HEK293T (cell line): ENCODE results near the gene MAMDC2.

Source experiments
- ARNT ChIP-seq: fragments of 450-650 bp; IDR thresholded peaks from 2 replicates; pipeline ENCODE4 v1.6.1; 2017; ENCODE audit warnings: mild to moderate bottlenecking
- BHLHE40 ChIP-seq: fragments of 450-650 bp; IDR thresholded peaks from 2 replicates; pipeline ENCODE4 v1.6.1; 2016; ENCODE audit warnings: mild to moderate bottlenecking, moderate library complexity, borderline replicate concordance
- ELF4 ChIP-seq: fragments of 450-650 bp; IDR thresholded peaks from 2 replicates; pipeline ENCODE4 v1.6.1; 2017; ENCODE audit warnings: antibody characterized with exemption
- FOXA1 ChIP-seq: fragments of 450-650 bp; IDR thresholded peaks from 2 replicates; pipeline ENCODE4 v1.6.1; 2016; ENCODE audit warnings: mild to moderate bottlenecking
- FOXK2 ChIP-seq: fragments of 450-650 bp; IDR thresholded peaks from 2 replicates; pipeline ENCODE4 v1.6.1; 2016; ENCODE audit warnings: mild to moderate bottlenecking
- FOXM1 ChIP-seq: fragments of 450-650 bp; IDR thresholded peaks from 2 replicates; pipeline ENCODE4 v1.6.1; 2017; ENCODE audit warnings: mild to moderate bottlenecking, borderline replicate concordance
- HDGF ChIP-seq: fragments of 450-650 bp; IDR thresholded peaks from 2 replicates; pipeline ENCODE4 v1.6.1; 2017; ENCODE audit warnings: antibody characterized with exemption, borderline replicate concordance
- L3MBTL2 ChIP-seq: fragments of 450-650 bp; conservative IDR thresholded peaks from 2 replicates; pipeline ENCODE4 v1.6.1; 2016; ENCODE audit warnings: mild to moderate bottlenecking
- LEF1 ChIP-seq: fragments of 450-650 bp; IDR thresholded peaks from 2 replicates; pipeline ENCODE4 v1.6.1; 2017; ENCODE audit warnings: mild to moderate bottlenecking, borderline replicate concordance
- NFRKB ChIP-seq: fragments of 450-650 bp; IDR thresholded peaks from 2 replicates; pipeline ENCODE4 v1.6.1; 2016; ENCODE audit warnings: mild to moderate bottlenecking, moderate library complexity
- PKNOX1 ChIP-seq: fragments of 450-650 bp; IDR thresholded peaks from 2 replicates; pipeline ENCODE4 v1.6.1; 2016
- SP1 ChIP-seq: fragments of 450-650 bp; IDR thresholded peaks from 2 replicates; pipeline ENCODE4 v1.6.1; 2017
- SUZ12 ChIP-seq: fragments of 450-650 bp; IDR thresholded peaks from 2 replicates; pipeline ENCODE4 v1.6.1; 2016; ENCODE audit warnings: mild to moderate bottlenecking

GRCh38 chr9:70127036-70127435, 83.4 kb downstream of the MAMDC2 start:
- TF ChIP-seq FOXK2 (no peak), LEF1 (no peak), BHLHE40 (no peak), L3MBTL2 (no peak), PKNOX1 (no peak), HDGF (no peak), SP1 (no peak), FOXA1 (no peak), ARNT (no peak), ELF4 (no peak), SUZ12 (no peak), FOXM1 (no peak), NFRKB (no peak)
